ENCODE measurements around the gene DCT.

The DCT gene

GRCh38 chr13:94413598-94413944 lies 65.9 kb downstream of the DCT start:
- in situ Hi-C loops (cut with MboI; ENCODE audit: low sequenced_read_pairs, unreplicated experiment) = no loop called here
- DNase-seq (ENCODE audit: low spot score) = no peak
- no peak for TF ChIP-seq CTCF (IDR thresholded peaks at IDR 0.05; ENCODE audit: borderline replicate concordance, control extremely low read depth, extremely low read depth, insufficient read depth, missing control alignments)

- in situ Hi-C loops (cut with MboI; ENCODE audit: low sequenced_read_pairs, unreplicated experiment) = no loop called here
- no peak for DNase-seq (ENCODE audit: low spot score)
- no peak for TF ChIP-seq CTCF (IDR thresholded peaks at IDR 0.05; ENCODE audit: borderline replicate concordance, control extremely low read depth, extremely low read depth, insufficient read depth, missing control alignments)
Observed at GRCh38 chr13:94412870-94413597, 66.4 kb downstream of the DCT start.

GRCh38 chr13:94411747-94412146 lies 67.7 kb downstream of the DCT start:
- no peak for TF ChIP-seq CTCF (IDR thresholded peaks at IDR 0.05; ENCODE audit: borderline replicate concordance, control extremely low read depth, extremely low read depth, insufficient read depth, missing control alignments)
- DNase-seq (ENCODE audit: low spot score) = no peak
- in situ Hi-C loops (cut with MboI; ENCODE audit: low sequenced_read_pairs, unreplicated experiment) = no loop called here

GRCh38 chr13:94408314-94409036 lies 71.0 kb downstream of the DCT start:
- no peak for DNase-seq (ENCODE audit: low spot score)
- TF ChIP-seq CTCF (IDR thresholded peaks at IDR 0.05; ENCODE audit: borderline replicate concordance, control extremely low read depth, extremely low read depth, insufficient read depth, missing control alignments) = no peak
- in situ Hi-C loops (cut with MboI; ENCODE audit: low sequenced_read_pairs, unreplicated experiment) = no loop called here

GRCh38 chr13:94400874-94401273 lies 78.6 kb downstream of the DCT start:
- in situ Hi-C loops (cut with MboI; ENCODE audit: low sequenced_read_pairs, unreplicated experiment) = no loop called here
- no peak for DNase-seq (ENCODE audit: low spot score)
- TF ChIP-seq CTCF (IDR thresholded peaks at IDR 0.05; ENCODE audit: borderline replicate concordance, control extremely low read depth, extremely low read depth, insufficient read depth, missing control alignments) = no peak

GRCh38 chr13:94399812-94400211 lies 79.7 kb downstream of the DCT start:
- TF ChIP-seq CTCF (IDR thresholded peaks at IDR 0.05; ENCODE audit: borderline replicate concordance, control extremely low read depth, extremely low read depth, insufficient read depth, missing control alignments) = no peak
- no peak for DNase-seq (ENCODE audit: low spot score)
- in situ Hi-C loops (cut with MboI; ENCODE audit: low sequenced_read_pairs, unreplicated experiment) = no loop called here

Measured in GM13976 (cell line).